OCI-LY3 (cell line): Measurements from ENCODE around the gene CSH2.
"Not testable (repeated sequence)": the region's sequence is repeated elsewhere in the genome, so short reads cannot be mapped to it uniquely, and the experiment has no call there.

Source experiments
- EZH2phosphoT487 ChIP-seq: fragments of 200-600 bp; shearing (Covaris generic); IDR thresholded peaks from 2 replicates; pipeline ENCODE4 v1.6.1; 2018; ENCODE audit warnings: antibody characterized with exemption, mixed run types, low read depth
- TF ChIP-seq, protein P1 (sequence below): fragments of 200-600, 300-600 bp; sonication (generic); IDR thresholded peaks from 2 replicates; pipeline ENCODE4 v1.5.1; 2014; ENCODE audit warnings: antibody characterized with exemption, low read length, low read depth

- TF ChIP-seq, protein P1, sequence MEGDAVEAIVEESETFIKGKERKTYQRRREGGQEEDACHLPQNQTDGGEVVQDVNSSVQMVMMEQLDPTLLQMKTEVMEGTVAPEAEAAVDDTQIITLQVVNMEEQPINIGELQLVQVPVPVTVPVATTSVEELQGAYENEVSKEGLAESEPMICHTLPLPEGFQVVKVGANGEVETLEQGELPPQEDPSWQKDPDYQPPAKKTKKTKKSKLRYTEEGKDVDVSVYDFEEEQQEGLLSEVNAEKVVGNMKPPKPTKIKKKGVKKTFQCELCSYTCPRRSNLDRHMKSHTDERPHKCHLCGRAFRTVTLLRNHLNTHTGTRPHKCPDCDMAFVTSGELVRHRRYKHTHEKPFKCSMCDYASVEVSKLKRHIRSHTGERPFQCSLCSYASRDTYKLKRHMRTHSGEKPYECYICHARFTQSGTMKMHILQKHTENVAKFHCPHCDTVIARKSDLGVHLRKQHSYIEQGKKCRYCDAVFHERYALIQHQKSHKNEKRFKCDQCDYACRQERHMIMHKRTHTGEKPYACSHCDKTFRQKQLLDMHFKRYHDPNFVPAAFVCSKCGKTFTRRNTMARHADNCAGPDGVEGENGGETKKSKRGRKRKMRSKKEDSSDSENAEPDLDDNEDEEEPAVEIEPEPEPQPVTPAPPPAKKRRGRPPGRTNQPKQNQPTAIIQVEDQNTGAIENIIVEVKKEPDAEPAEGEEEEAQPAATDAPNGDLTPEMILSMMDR = not testable (repeated sequence)
- not testable (repeated sequence) for TF ChIP-seq EZH2phosphoT487
These were observed 47.3 kb upstream of the CSH2 start for GRCh38 chr17:63920779-63921178.
